Adrenal gland (tissue), 5 donors: ENCODE results near the gene MOB4.

Experiments
- POLR2A ChIP-seq, 2 donors: fragments of 450-650 bp; IDR thresholded peaks; one replicate each; pipeline ENCODE4 v1.6.1; 2017; ENCODE audit warnings: antibody characterized with exemption in 2 of 2, mild to moderate bottlenecking in 2 of 2, moderate library complexity in 1 of 2
- TF ChIP-seq, protein P1 (sequence below), 6 experiments: fragments of 450-650 bp in 4 of 6; fragments of 200-600 bp in 2 of 6; sonication (generic) in 1 of 6; IDR thresholded peaks; 1 replicate in 5 of 6; 2 replicates in 1 of 6; pipeline versions ENCODE4 v1.5.1 to v1.8.0; 2016 to 2021; ENCODE audit warnings: antibody characterized with exemption in 6 of 6, mild to moderate bottlenecking in 2 of 6, moderate library complexity in 1 of 6
- donor health status: DM: no; HTN: no; CAD: no.

DNA sequence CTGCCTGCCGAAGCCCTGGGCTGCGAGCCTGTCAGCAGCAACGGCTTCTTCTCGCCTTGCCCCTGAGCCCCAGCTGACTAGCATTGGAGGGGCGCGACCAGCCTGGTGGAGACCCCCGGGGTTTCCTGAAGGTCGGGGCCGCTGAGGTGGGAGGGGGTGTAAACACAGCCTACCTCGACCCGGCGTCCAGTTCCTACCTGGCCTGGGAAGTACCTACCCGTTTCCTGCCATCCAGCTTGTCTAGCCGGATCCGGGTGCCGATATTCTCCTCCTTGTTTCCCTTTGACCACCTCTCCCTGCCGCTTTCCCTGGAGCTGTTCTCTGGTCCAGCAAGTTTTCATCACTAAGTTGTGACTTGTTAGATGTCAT, 511 bp downstream of the MOB4 start:
- TF ChIP-seq, protein P1, sequence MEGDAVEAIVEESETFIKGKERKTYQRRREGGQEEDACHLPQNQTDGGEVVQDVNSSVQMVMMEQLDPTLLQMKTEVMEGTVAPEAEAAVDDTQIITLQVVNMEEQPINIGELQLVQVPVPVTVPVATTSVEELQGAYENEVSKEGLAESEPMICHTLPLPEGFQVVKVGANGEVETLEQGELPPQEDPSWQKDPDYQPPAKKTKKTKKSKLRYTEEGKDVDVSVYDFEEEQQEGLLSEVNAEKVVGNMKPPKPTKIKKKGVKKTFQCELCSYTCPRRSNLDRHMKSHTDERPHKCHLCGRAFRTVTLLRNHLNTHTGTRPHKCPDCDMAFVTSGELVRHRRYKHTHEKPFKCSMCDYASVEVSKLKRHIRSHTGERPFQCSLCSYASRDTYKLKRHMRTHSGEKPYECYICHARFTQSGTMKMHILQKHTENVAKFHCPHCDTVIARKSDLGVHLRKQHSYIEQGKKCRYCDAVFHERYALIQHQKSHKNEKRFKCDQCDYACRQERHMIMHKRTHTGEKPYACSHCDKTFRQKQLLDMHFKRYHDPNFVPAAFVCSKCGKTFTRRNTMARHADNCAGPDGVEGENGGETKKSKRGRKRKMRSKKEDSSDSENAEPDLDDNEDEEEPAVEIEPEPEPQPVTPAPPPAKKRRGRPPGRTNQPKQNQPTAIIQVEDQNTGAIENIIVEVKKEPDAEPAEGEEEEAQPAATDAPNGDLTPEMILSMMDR (IDR thresholded peaks at IDR 0.05), result no peak
- no peak for TF ChIP-seq POLR2A (IDR thresholded peaks at IDR 0.05)
